Neural cell (in vitro differentiated cells): Measurements from ENCODE around the gene AQP2. TPM values are rescaled to one million over a fixed set of nuclear protein-coding genes. Genes with fewer than 3 reads are reported as not detected.

Source experiments
- H2AFZ ChIP-seq: fragments of 200-600, 300-800 bp; sonication (generic), shearing (Covaris generic); 2 replicates; pipeline ENCODE4 v1.6.0; 2014; ENCODE audit warnings: low read depth, mild to moderate bottlenecking, antibody characterized with exemption, low read length, moderate library complexity
- H3F3A ChIP-seq: fragments of 200-600 bp; shearing (Covaris generic); 2 replicates; pipeline ENCODE4 v1.6.1; 2016; ENCODE audit warnings: mild to moderate bottlenecking, moderate library complexity, mixed read lengths, antibody characterized with exemption, low read length; ENCODE audit not compliant: insufficient read depth, poor library complexity, severe bottlenecking
- H3K27ac ChIP-seq: fragments of 200-600, 300-800 bp; sonication (generic), shearing (Covaris generic); 2 replicates; pipeline ENCODE4 v1.5.1; 2014; ENCODE audit warnings: mild to moderate bottlenecking, low read length, moderate library complexity
- H3K27me3 ChIP-seq: fragments of 300-800, 200-600 bp; sonication (generic), shearing (Covaris generic); 2 replicates; pipeline ENCODE4 v1.6.0; 2014; ENCODE audit warnings: mild to moderate bottlenecking, low read depth, low read length, moderate library complexity; ENCODE audit not compliant: insufficient read depth
- H3K36me3 ChIP-seq: fragments of 300-800, 200-600 bp; sonication (generic), shearing (Covaris generic); 2 replicates; pipeline ENCODE4 v1.5.1; 2014; ENCODE audit warnings: mild to moderate bottlenecking, antibody characterized with exemption, low read length, moderate library complexity; ENCODE audit not compliant: insufficient read depth
- H3K4me2 ChIP-seq: fragments of 300-800, 200-600 bp; sonication (generic), shearing (Covaris generic); 2 replicates; pipeline ENCODE4 v1.6.0; 2014; ENCODE audit warnings: mild to moderate bottlenecking, low read length
- H3K4me3 ChIP-seq: fragments of 300-800, 200-600 bp; sonication (generic), shearing (Covaris generic); 2 replicates; pipeline ENCODE4 v1.5.1; 2014; ENCODE audit warnings: mild to moderate bottlenecking, low read length, moderate library complexity
- H3K79me2 ChIP-seq: fragments of 200-600 bp; shearing (Covaris generic); replicated peaks from 2 replicates; pipeline ENCODE4 v1.6.0; 2014; ENCODE audit warnings: mild to moderate bottlenecking, low read length, moderate library complexity; ENCODE audit not compliant: insufficient read depth
- H3K9ac ChIP-seq: fragments of 300-800, 200-600 bp; sonication (generic), shearing (Covaris generic); 2 replicates; pipeline ENCODE4 v1.6.1; 2016; ENCODE audit warnings: mild to moderate bottlenecking, low read length, mixed read lengths
- H3K9me2 ChIP-seq: fragments of 200-600 bp; shearing (Covaris generic); 2 replicates; pipeline ENCODE4 v1.6.1; 2016; ENCODE audit warnings: mild to moderate bottlenecking, low read length, mixed read lengths; ENCODE audit not compliant: insufficient read depth
- H3K9me3 ChIP-seq: fragments of 200-600, 300-800 bp; sonication (generic), shearing (Covaris generic); 2 replicates; pipeline ENCODE4 v1.6.1; 2016; ENCODE audit warnings: mild to moderate bottlenecking, mixed run types, low read length, moderate library complexity, mixed read lengths
- H4K20me1 ChIP-seq: fragments of 200-600 bp; shearing (Covaris generic); 2 replicates; pipeline ENCODE4 v1.6.1; 2016; ENCODE audit warnings: mild to moderate bottlenecking, mixed run types; ENCODE audit not compliant: insufficient read depth
- CTCF ChIP-seq: fragments of 450-650 bp; IDR thresholded peaks from 2 replicates; pipeline ENCODE4 v1.5.1; 2014; ENCODE audit warnings: antibody characterized with exemption, mild to moderate bottlenecking, moderate library complexity; ENCODE audit not compliant: poor library complexity, severe bottlenecking
- EP300 ChIP-seq: fragments of 450-650 bp; conservative IDR thresholded peaks from 2 replicates; pipeline ENCODE4 v1.6.1; 2014; ENCODE audit warnings: antibody characterized with exemption, mild to moderate bottlenecking, moderate library complexity; ENCODE audit not compliant: poor library complexity, severe bottlenecking
- EZH2 ChIP-seq: fragments of 200-600, 300-800 bp; shearing (Covaris generic), sonication (generic); IDR thresholded peaks from 2 replicates; pipeline ENCODE4 v1.6.1; 2014; ENCODE audit warnings: antibody characterized with exemption, low read length, borderline replicate concordance, mild to moderate bottlenecking; ENCODE audit not compliant: insufficient read depth, poor library complexity, severe bottlenecking
- MXI1 ChIP-seq: fragments of 450-650 bp; conservative IDR thresholded peaks from 2 replicates; pipeline ENCODE4 v1.6.1; 2014; ENCODE audit warnings: antibody characterized with exemption, mild to moderate bottlenecking; ENCODE audit not compliant: poor library complexity, severe bottlenecking
- POLR2AphosphoS5 ChIP-seq: IDR thresholded peaks from 2 replicates; pipeline ENCODE4 v1.6.1; 2012
- RAD21 ChIP-seq: fragments of 450-650 bp; conservative IDR thresholded peaks from 2 replicates; pipeline ENCODE4 v1.6.1; 2014; ENCODE audit warnings: antibody characterized with exemption, mild to moderate bottlenecking, moderate library complexity
- REST ChIP-seq: IDR thresholded peaks from 2 replicates; pipeline ENCODE4 v1.6.1; 2012; ENCODE audit warnings: borderline replicate concordance
- SMC3 ChIP-seq: fragments of 450-650 bp; conservative IDR thresholded peaks from 2 replicates; pipeline ENCODE4 v1.6.1; 2014; ENCODE audit warnings: antibody characterized with exemption, mild to moderate bottlenecking, moderate library complexity; ENCODE audit not compliant: poor library complexity
- TAF1 ChIP-seq: IDR thresholded peaks from 2 replicates; pipeline ENCODE4 v1.6.1; 2012; ENCODE audit warnings: low read depth
- polyA plus RNA-seq: library from polyadenylated mRNA; depleted of rRNA; stranded (reverse); fragments of >200 nt; gene quantifications from 2 replicates; pipeline ENCODE4 v1.2.3, GENCODE V29; 2014

Gene AQP2
- polyA plus RNA-seq, 1 donor from 2014 or later: not detected

- Histone ChIP-seq H3K9me2 (no peaks in the 10 kb centered on the region), H3K36me3 (no peaks in the 10 kb centered on the region), H3K79me2 (no peaks in the 10 kb centered on the region), H3K4me2 (no peak overlapping the region), H4K20me1 (no peaks in the 10 kb centered on the region), H3K4me3 (no peak overlapping the region), H3K9me3 (no peaks in the 10 kb centered on the region), H3K9ac (no peak overlapping the region), H3K27me3 (no peaks in the 10 kb centered on the region), H2AFZ (no peak overlapping the region), H3K27ac (no peak overlapping the region), H3F3A (no peaks in the 10 kb centered on the region)
- TF ChIP-seq MXI1: no peak
- no peak for TF ChIP-seq RAD21
- no peak for TF ChIP-seq POLR2AphosphoS5
- TF ChIP-seq SMC3: no peak
- TF ChIP-seq TAF1: no peak
- no peak for TF ChIP-seq CTCF
- no peak for TF ChIP-seq REST
- TF ChIP-seq EZH2: no peak
- TF ChIP-seq EP300: no peak
These were observed 8.0 kb upstream of the AQP2 start for GRCh38 chr12:49942512-49942893.

- Histone ChIP-seq H3F3A (no peaks in the 10 kb centered on the region), H3K9me3 (no peaks in the 10 kb centered on the region), H4K20me1 (no peaks in the 10 kb centered on the region), H3K4me3 (no peak overlapping the region), H3K79me2 (no peaks in the 10 kb centered on the region), H3K27me3 (no peaks in the 10 kb centered on the region), H3K9me2 (no peaks in the 10 kb centered on the region), H3K9ac (no peak overlapping the region), H2AFZ (no peak overlapping the region), H3K36me3 (no peaks in the 10 kb centered on the region), H3K27ac (no peak overlapping the region), H3K4me2 (no peak overlapping the region)
- TF ChIP-seq SMC3 (no peak), CTCF (no peak)
These were observed 7.5 kb upstream of the AQP2 start for GRCh38 chr12:49942921-49943624.
